Hepatocyte (in vitro differentiated cells): ENCODE measurements around the gene PID1. TPM values are rescaled to one million over a fixed set of nuclear protein-coding genes. Genes with fewer than 3 reads are reported as not detected.

ENCODE experiments used
- DNase-seq: peaks from one replicate; pipeline ENCODE4 v3.0.0-alpha.2; 2016; ENCODE audit warnings: low spot score
- H2AFZ ChIP-seq: fragments of 200-600 bp; sonication (generic); 2 replicates; pipeline ENCODE4 v1.6.0; 2016; ENCODE audit warnings: antibody characterized with exemption, mild to moderate bottlenecking
- H3K27ac ChIP-seq: fragments of 200-600 bp; sonication (generic); 2 replicates; pipeline ENCODE4 v1.5.1; 2016; ENCODE audit warnings: mild to moderate bottlenecking
- H3K27me3 ChIP-seq: fragments of 200-600 bp; sonication (generic); 2 replicates; pipeline ENCODE4 v1.6.1; 2016
- H3K36me3 ChIP-seq: fragments of 200-600 bp; sonication (generic); replicated peaks from 2 replicates; pipeline ENCODE4 v1.5.1; 2016; ENCODE audit warnings: low read depth; ENCODE audit not compliant: insufficient read depth
- H3K4me1 ChIP-seq: fragments of 200-600 bp; sonication (generic); 2 replicates; pipeline ENCODE4 v1.5.1; 2016; ENCODE audit warnings: mild to moderate bottlenecking, moderate library complexity; ENCODE audit not compliant: insufficient read depth
- H3K4me2 ChIP-seq: fragments of 200-600 bp; sonication (generic); 2 replicates; pipeline ENCODE4 v1.6.0; 2016
- H3K4me3 ChIP-seq: fragments of 200-600 bp; sonication (generic); 2 replicates; pipeline ENCODE4 v1.5.1; 2016; ENCODE audit warnings: mild to moderate bottlenecking
- H3K79me2 ChIP-seq: fragments of 200-600 bp; sonication (generic); 2 replicates; pipeline ENCODE4 v1.6.0; 2017; ENCODE audit warnings: mild to moderate bottlenecking
- H3K9me2 ChIP-seq: fragments of 200-600 bp; sonication (generic); replicated peaks from 2 replicates; pipeline ENCODE4 v1.6.0; 2017; ENCODE audit warnings: mild to moderate bottlenecking; ENCODE audit not compliant: insufficient read depth
- H3K9me3 ChIP-seq: fragments of 200-600 bp; sonication (generic); 2 replicates; pipeline ENCODE4 v1.5.1; 2016; ENCODE audit warnings: low read depth, mild to moderate bottlenecking
- H4K20me1 ChIP-seq: fragments of 200-600 bp; sonication (generic); 2 replicates; pipeline ENCODE4 v1.6.0; 2016; ENCODE audit warnings: mild to moderate bottlenecking; ENCODE audit not compliant: insufficient read depth, poor library complexity, severe bottlenecking
- CTCF ChIP-seq: fragments of 200-600 bp; sonication (generic); IDR thresholded peaks from 2 replicates; pipeline ENCODE4 v1.5.1; 2016; ENCODE audit warnings: antibody characterized with exemption, mild to moderate bottlenecking; ENCODE audit not compliant: poor library complexity
- EZH2 ChIP-seq: fragments of 200-600 bp; sonication (generic); IDR thresholded peaks from 2 replicates; pipeline ENCODE4 v1.6.1; 2016; ENCODE audit warnings: antibody characterized with exemption, mild to moderate bottlenecking, borderline replicate concordance
- EZH2phosphoT487 ChIP-seq: fragments of 200-600 bp; sonication (generic); IDR thresholded peaks from one replicate; pipeline ENCODE4 v1.6.1; 2018; ENCODE audit warnings: antibody characterized with exemption, mild to moderate bottlenecking, low read depth, moderate library complexity; ENCODE audit not compliant: unreplicated experiment, severe bottlenecking
- WGBS: methylation state at CpG from one replicate; pipeline ENCODE4 v1.1.6; 2016; ENCODE audit warnings: low lambda C conversion rate; ENCODE audit errors: missing lambda C conversion rate; 5-methylcytosine and 5-hydroxymethylcytosine counted together
- polyA plus RNA-seq: library from polyadenylated mRNA; unstranded; fragments of >200 nt; fragmentation: Nextera tagmentation; extraction: Ambion mirVana; gene quantifications from 2 replicates; pipeline ENCODE4 v1.2.1, GENCODE V29; 2016
- total RNA-seq: library from RNA; depleted of rRNA; stranded (reverse); fragments of >200 nt; gene quantifications from 2 replicates; pipeline ENCODE4 v1.2.3, GENCODE V29; 2014

PID1 gene
- total and polyA plus RNA-seq, 2 experiments from 2014 or later: 26.7 to 31.1 TPM

- Histone ChIP-seq H4K20me1 (no peaks in the 10 kb centered on the region), H3K9me3 (no peaks in the 10 kb centered on the region), H3K4me1 (peaks cover 7% of the 10 kb centered on the region), H3K4me2 (no peak overlapping the region), H3K27ac (no peak overlapping the region), H3K79me2 (peaks cover 17% of the 10 kb centered on the region), H2AFZ (no peak overlapping the region), H3K36me3 (peaks cover 3% of the 10 kb centered on the region), H3K4me3 (no peak overlapping the region), H3K9me2 (no peaks in the 10 kb centered on the region), H3K27me3 (no peaks in the 10 kb centered on the region)
- TF ChIP-seq CTCF: no peak
- no peak for TF ChIP-seq EZH2phosphoT487
- no peak for TF ChIP-seq EZH2
- DNase-seq: peak; percentile 37
- 64% methylated on average over 9 of the region's 9 CpGs for WGBS
These were observed 35.8 kb downstream of the PID1 start for GRCh38 chr2:229235131-229235914.

- Histone ChIP-seq H3K9me2 (no peaks in the 10 kb centered on the region), H3K79me2 (peaks cover 9% of the 10 kb centered on the region), H3K27me3 (no peaks in the 10 kb centered on the region), H2AFZ (no peak overlapping the region), H4K20me1 (no peaks in the 10 kb centered on the region), H3K36me3 (no peaks in the 10 kb centered on the region), H3K4me1 (peaks cover 17% of the 10 kb centered on the region), H3K27ac (no peak overlapping the region), H3K9me3 (no peaks in the 10 kb centered on the region), H3K4me2 (no peak overlapping the region), H3K4me3 (no peak overlapping the region)
- TF ChIP-seq CTCF (no peak), EZH2 (no peak), EZH2phosphoT487 (no peak)
- DNase-seq: no peak
- WGBS: 85% methylated on average over 7 of the region's 7 CpGs
These were observed 39.2 kb downstream of the PID1 start for GRCh38 chr2:229231885-229232284.

- no peak for TF ChIP-seq CTCF
- no peak for TF ChIP-seq EZH2
- no peak for TF ChIP-seq EZH2phosphoT487
- WGBS: 54% methylated on average over 3 of the region's 3 CpGs
- Histone ChIP-seq H3K9me3 (no peaks in the 10 kb centered on the region), H4K20me1 (no peaks in the 10 kb centered on the region), H2AFZ (no peak overlapping the region), H3K27me3 (no peaks in the 10 kb centered on the region), H3K4me3 (no peak overlapping the region), H3K79me2 (peaks cover 9% of the 10 kb centered on the region), H3K27ac (no peak overlapping the region), H3K9me2 (no peaks in the 10 kb centered on the region), H3K4me1 (peaks cover 17% of the 10 kb centered on the region), H3K4me2 (no peak overlapping the region), H3K36me3 (no peaks in the 10 kb centered on the region)
- DNase-seq: no peak
These were observed 39.7 kb downstream of the PID1 start for GRCh38 chr2:229231328-229231868.
